GM21423 (cell line): ENCODE measurements around the gene AKAP12.
"Not testable (repeated sequence)": the region's sequence is repeated elsewhere in the genome, so short reads cannot be mapped to it uniquely, and the experiment has no call there.

Experiments
- ATAC-seq: cut with Tn5 transposase; IDR thresholded peaks from one replicate; pipeline ENCODE4 v1.9.1; 2021; ENCODE audit warnings: mild to moderate bottlenecking, moderate library complexity; ENCODE audit not compliant: unreplicated experiment

Gene AKAP12

GRCh38 chr6:151340219-151340978 lies 100.6 kb downstream of the AKAP12 start:
- no peak for ATAC-seq

DNA sequence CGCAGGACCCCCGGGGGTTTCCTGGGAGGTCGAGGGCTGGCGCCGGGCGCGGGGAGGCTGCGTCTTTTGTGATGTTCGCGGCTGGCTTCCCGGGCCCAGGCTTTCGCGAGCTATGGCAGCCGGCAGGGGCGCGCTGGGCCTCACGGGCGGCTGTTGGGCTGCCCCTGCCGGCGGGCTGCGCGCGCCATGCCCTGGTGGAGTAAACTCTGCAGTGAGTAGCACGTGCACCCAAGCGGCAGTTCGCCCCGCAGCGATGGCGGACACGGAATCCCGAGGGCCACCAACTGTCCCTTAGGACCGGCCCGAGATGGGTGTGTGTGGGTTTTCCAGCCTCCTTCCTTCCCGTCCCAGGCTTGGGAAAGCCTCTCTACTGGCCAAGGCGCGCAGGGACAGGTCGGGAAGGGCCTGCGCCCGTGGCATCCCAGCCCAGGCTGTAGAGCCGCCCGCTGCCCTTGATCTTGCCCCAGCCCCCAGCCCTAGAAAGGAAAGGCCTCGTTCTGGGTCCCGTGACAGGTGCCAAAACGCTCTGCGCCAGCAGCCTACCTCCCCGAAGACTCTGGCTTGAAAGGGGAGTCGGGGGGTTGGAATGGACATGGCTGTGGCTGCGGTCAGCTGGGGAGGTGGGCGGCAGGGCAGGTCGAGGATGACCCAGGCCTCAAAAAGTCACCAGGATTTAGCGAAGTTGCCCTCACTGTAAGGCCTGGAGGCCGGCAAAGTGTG lies 101.9 kb downstream of the AKAP12 start:
- ATAC-seq, result no peak

DNA sequence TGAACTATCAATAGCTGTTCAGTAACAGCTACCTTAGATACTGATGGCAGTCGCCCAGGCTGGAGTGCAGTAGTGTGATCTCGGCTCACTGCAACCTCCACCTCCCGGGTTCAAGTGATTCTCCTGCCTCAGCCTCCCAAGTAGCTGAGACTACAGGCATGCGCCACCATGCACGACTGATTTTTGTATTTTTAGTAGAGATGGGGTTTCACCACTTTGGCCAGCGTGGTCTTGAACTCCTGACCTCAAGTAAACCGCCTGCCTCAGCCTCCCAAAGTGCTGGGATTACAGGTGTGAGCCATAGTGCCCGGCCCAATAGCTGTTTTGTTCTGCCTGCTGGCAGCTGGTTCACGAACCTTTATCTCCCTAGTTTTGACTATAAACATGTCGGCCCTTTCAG lies 103.0 kb downstream of the AKAP12 start:
- not testable (repeated sequence) for ATAC-seq

GRCh38 chr6:151349651-151350270 lies 110.0 kb downstream of the AKAP12 start:
- no peak for ATAC-seq

DNA sequence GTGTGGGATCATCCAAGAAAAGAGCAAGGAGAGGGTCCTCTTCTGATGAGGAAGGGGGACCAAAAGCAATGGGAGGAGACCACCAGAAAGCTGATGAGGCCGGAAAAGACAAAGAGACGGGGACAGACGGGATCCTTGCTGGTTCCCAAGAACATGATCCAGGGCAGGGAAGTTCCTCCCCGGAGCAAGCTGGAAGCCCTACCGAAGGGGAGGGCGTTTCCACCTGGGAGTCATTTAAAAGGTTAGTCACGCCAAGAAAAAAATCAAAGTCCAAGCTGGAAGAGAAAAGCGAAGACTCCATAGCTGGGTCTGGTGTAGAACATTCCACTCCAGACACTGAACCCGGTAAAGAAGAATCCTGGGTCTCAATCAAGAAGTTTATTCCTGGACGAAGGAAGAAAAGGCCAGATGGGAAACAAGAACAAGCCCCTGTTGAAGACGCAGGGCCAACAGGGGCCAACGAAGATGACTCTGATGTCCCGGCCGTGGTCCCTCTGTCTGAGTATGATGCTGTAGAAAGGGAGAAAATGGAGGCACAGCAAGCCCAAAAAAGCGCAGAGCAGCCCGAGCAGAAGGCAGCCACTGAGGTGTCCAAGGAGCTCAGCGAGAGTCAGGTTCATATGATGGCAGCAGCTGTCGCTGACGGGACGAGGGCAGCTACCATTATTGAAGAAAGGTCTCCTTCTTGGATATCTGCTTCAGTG lies 110.8 kb downstream of the AKAP12 start:
- no peak for ATAC-seq

DNA sequence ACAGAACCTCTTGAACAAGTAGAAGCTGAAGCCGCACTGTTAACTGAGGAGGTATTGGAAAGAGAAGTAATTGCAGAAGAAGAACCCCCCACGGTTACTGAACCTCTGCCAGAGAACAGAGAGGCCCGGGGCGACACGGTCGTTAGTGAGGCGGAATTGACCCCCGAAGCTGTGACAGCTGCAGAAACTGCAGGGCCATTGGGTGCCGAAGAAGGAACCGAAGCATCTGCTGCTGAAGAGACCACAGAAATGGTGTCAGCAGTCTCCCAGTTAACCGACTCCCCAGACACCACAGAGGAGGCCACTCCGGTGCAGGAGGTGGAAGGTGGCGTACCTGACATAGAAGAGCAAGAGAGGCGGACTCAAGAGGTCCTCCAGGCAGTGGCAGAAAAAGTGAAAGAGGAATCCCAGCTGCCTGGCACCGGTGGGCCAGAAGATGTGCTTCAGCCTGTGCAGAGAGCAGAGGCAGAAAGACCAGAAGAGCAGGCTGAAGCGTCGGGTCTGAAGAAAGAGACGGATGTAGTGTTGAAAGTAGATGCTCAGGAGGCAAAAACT lies 111.5 kb downstream of the AKAP12 start:
- no peak for ATAC-seq

DNA sequence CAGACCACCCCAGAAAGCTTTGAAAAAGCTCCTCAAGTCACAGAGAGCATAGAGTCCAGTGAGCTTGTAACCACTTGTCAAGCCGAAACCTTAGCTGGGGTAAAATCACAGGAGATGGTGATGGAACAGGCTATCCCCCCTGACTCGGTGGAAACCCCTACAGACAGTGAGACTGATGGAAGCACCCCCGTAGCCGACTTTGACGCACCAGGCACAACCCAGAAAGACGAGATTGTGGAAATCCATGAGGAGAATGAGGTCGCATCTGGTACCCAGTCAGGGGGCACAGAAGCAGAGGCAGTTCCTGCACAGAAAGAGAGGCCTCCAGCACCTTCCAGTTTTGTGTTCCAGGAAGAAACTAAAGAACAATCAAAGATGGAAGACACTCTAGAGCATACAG lies 112.0 kb downstream of the AKAP12 start:
- ATAC-seq, result no peak

DNA sequence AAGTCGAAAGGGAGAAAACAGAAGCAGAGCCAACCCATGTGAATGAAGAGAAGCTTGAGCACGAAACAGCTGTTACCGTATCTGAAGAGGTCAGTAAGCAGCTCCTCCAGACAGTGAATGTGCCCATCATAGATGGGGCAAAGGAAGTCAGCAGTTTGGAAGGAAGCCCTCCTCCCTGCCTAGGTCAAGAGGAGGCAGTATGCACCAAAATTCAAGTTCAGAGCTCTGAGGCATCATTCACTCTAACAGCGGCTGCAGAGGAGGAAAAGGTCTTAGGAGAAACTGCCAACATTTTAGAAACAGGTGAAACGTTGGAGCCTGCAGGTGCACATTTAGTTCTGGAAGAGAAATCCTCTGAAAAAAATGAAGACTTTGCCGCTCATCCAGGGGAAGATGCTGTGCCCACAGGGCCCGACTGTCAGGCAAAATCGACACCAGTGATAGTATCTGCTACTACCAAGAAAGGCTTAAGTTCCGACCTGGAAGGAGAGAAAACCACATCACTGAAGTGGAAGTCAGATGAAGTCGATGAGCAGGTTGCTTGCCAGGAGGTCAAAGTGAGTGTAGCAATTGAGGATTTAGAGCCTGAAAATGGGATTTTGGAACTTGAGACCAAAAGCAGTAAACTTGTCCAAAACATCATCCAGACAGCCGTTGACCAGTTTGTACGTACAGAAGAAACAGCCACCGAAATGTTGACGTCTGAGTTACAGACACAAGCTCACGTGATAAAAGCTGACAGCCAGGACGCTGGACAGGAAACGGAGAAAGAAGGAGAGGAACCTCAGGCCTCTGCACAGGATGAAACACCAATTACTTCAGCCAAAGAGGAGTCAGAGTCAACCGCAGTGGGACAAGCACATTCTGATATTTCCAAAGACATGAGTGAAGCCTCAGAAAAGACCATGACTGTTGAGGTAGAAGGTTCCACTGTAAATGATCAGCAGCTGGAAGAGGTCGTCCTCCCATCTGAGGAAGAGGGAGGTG lies 112.9 kb downstream of the AKAP12 start:
- ATAC-seq, result no peak

DNA sequence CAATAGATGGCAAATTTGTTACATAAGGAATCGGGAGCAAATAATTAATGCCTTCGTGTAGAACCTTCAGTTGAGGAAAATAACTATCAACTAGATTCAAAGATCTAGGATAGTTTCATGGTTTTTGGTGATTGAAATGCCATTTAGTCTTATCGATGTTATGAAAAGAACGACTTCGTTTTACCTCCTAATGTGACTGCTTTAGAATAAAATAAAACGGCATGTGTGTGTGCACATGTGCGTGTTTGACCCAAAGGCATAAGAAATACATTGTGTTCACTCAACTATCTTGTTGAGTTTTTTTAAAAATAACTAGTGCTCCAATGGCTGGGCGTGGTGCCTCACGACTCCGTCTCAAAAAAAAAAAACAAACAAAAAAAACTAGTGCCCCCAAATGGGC lies 114.0 kb downstream of the AKAP12 start:
- ATAC-seq, result no peak

DNA sequence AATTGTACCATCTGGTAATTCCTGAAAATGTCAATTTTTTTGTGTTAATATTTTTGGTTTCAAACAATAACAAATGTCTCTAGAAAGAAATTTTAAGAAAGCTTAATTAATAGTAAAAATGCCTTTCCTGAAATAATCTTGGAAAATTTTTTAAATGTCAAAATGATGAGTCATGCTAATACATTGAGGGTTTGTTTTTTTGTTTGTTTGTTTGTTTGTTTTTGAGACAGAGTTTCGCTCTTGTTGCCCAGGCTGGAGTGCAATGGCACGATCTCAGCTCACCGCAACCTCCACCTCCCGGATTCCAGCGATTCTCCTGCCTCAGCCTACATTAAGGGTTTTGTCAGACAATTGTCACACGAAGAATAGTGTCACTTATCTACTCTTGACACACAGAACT lies 117.2 kb downstream of the AKAP12 start:
- not testable (repeated sequence) for ATAC-seq

DNA sequence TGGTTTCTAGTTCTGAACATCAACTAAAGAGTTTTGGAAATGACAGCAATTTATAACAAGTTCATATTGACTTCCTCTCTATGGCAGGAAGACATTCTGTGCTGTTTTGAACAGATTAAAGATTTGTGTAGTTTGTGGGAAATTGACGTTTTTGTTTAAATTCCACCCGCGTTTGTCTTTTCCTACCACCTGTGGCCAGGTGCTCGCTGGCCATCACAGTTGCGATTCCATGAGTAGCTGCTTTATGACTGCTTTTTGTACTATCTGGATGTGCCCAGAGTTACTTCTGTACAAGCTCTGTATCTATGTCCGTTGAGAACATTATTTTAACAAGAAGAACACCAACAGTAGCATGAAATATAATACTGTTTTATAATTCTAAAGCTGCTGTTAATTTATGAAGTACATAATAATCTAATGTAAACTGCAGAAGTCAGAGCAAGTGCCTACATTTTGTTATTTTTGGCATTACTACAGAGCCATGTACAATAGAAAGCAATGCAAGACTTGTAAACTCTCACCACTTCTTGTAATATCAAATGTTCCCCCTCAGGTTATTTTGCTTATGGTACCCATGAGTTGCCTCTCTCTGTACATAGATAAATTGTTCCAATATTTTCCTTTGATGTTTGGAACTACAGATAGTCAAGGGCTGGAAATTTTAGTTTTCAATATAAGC lies 118.1 kb downstream of the AKAP12 start:
- ATAC-seq, result no peak

DNA sequence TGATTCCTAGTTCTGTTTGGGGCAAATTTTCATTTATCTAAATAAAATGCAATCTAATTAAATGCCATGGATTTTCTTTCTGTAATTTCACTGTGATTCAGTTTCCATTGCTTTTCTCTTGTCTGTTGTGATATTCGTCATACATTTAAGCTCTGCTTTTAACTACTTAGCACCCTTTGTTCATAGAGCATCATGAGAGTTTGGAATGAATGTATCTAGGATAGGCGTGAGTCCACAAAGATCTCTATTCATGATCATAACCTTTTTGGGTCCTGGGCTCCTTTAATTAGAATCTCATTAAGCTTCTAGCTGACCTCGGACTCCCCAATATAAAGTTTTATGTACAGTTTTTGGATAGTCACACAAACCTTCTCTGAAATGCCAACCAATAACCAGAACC lies 118.7 kb downstream of the AKAP12 start:
- ATAC-seq, result no peak

DNA sequence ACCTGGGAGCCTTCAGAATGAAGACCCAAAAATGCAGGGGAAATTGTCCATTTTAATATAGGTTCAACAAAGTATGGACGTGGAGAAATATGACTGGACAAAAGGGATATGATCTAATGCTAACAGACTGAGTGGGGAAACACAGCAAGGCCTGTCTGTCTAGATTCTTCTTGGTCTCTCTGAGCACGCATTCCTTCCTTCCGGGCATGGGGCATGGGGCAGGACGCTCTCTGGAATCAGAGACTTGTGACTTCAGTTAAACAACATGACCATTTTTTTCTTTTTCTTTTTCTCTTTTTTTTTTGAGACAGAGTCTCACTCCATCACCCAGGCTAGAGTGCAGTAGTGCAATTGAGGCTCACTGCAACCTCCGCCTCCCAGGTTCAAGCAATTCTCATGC lies 119.7 kb downstream of the AKAP12 start:
- ATAC-seq, result no peak

DNA sequence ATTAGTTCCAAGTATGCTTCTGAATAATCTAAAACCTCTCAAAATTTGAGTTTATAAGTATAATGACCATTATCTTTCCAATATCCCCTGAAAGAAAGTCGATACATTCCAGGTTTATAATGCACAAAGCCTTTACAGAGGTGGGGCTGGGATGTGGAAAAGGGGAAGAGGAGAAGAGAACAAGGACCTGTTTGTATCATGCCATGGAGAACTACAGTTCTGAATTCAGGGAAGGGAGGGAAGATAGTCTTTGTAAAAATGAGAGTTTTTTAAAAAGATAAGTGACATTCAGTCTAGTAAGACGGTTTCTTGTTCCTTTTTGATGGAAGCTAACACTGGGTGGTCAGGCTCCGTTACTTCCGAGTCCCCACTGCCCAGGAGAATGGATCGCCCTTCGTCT lies 125.5 kb downstream of the AKAP12 start:
- ATAC-seq, result no peak

GRCh38 chr6:151370509-151371078 lies 130.8 kb downstream of the AKAP12 start:
- ATAC-seq, result no peak

- no peak for ATAC-seq
These were observed 132.4 kb downstream of the AKAP12 start for GRCh38 chr6:151372164-151372563.

DNA sequence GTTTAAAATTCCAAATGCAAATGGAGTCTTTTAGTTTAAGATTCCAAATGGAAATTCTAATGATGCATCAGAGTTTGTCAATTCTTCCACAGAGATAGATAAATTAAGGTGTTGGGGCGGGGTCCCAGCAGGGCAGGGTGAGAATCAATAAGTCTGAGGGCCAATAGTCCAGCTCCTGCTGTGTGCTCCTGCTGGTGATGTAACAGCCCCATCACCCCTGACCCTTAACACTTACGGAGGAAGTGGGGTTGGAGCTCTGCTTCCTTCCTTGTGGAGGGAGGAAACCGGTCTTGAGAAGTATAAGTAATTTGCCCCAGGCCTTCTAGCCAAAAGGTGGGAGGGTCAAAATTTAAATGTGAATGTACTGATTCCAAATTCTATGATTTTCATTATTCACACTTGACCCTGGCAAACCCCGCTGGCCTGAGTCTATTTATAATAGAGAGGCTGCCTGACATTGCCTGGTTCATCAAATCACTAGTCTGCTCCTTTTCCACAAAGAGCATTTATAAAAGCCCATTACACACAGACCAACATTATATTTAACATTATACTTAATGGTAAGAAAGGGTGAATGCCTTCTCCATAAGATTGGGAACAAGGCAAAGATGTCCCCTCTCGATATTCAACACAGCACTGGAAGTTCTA lies 134.4 kb downstream of the AKAP12 start:
- no peak for ATAC-seq

DNA sequence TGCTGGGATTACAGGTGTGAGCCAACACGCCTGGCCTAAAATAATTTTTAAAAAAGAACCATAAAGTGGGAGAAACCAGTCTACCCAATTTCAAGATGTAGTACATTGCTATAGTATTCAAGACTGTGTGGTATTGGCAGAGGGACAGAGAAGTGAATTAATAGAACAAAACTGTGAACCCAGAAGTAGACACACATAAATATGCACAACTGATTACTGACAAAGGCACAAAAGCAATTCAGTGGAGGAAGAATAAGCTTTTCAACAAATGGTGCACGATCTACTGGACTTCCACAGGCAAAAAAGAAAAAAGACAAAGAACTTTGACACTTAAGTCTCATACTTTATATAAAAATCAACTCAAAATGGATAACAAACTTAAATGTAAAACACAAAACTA lies 136.1 kb downstream of the AKAP12 start:
- no peak for ATAC-seq

- no peak for ATAC-seq
These were observed 136.7 kb downstream of the AKAP12 start for GRCh38 chr6:151376440-151376839.
